HEK293 (cell line): ENCODE results near the gene ACTR8.

ENCODE experiments used
- ATF2 ChIP-seq: fragments of 450-650 bp; formaldehyde crosslinking; IDR thresholded peaks from 2 replicates; pipeline ENCODE4 v1.5.1; 2016; ENCODE audit warnings: missing biosample characterization, missing genetic modification characterization, low read depth
- BCL11B ChIP-seq: fragments of 450-650 bp; formaldehyde crosslinking; IDR thresholded peaks from 2 replicates; pipeline ENCODE4 v1.5.1; 2016; ENCODE audit warnings: low read depth, missing biosample characterization, missing genetic modification characterization
- GFI1B ChIP-seq: fragments of 450-650 bp; formaldehyde crosslinking; IDR thresholded peaks from 2 replicates; pipeline ENCODE4 v1.5.1; 2016; ENCODE audit warnings: missing biosample characterization, missing genetic modification characterization
- HOXA7 ChIP-seq: sonication (generic); formaldehyde crosslinking; IDR thresholded peaks from 2 replicates; pipeline ENCODE4 v1.8.1; 2022; ENCODE audit warnings: missing genetic modification reagents, borderline replicate concordance
- IKZF3 ChIP-seq: fragments of 450-650 bp; IDR thresholded peaks from 2 replicates; pipeline ENCODE4 v1.5.0; 2018; ENCODE audit warnings: missing biosample characterization, mild to moderate bottlenecking, missing genetic modification characterization, moderate library complexity
- KLF7 ChIP-seq: fragments of 450-650 bp; formaldehyde crosslinking; IDR thresholded peaks from 2 replicates; pipeline ENCODE4 v1.5.1; 2016; ENCODE audit warnings: missing biosample characterization, missing genetic modification characterization, borderline replicate concordance
- TSHZ1 ChIP-seq: fragments of 450-650 bp; formaldehyde crosslinking; IDR thresholded peaks from 2 replicates; pipeline ENCODE4 v1.5.1; 2016; ENCODE audit warnings: missing biosample characterization, missing genetic modification characterization, borderline replicate concordance
- WT1 ChIP-seq: fragments of 450-650 bp; formaldehyde crosslinking; IDR thresholded peaks from 2 replicates; pipeline ENCODE4 v1.5.1; 2016; ENCODE audit warnings: missing biosample characterization, missing genetic modification characterization
- YY2 ChIP-seq: fragments of 450-650 bp; formaldehyde crosslinking; IDR thresholded peaks from 2 replicates; pipeline ENCODE4 v1.5.1; 2016; ENCODE audit warnings: missing biosample characterization, missing genetic modification characterization
- ZBTB21 ChIP-seq: fragments of 450-650 bp; formaldehyde crosslinking; IDR thresholded peaks from 2 replicates; pipeline ENCODE4 v1.5.1; 2017; ENCODE audit warnings: missing biosample characterization, missing genetic modification characterization
- ZFHX2 ChIP-seq: fragments of 450-650 bp; formaldehyde crosslinking; conservative IDR thresholded peaks from 2 replicates; pipeline ENCODE4 v1.5.1; 2016; ENCODE audit warnings: missing biosample characterization, missing genetic modification characterization
- ZFP41 ChIP-seq: fragments of 450-650 bp; formaldehyde crosslinking; IDR thresholded peaks from 2 replicates; pipeline ENCODE4 v1.5.1; 2016; ENCODE audit warnings: missing biosample characterization, missing genetic modification characterization, borderline replicate concordance
- ZNF2 ChIP-seq: fragments of 450-650 bp; formaldehyde crosslinking; IDR thresholded peaks from 2 replicates; pipeline ENCODE4 v1.5.1; 2016; ENCODE audit warnings: missing biosample characterization, missing genetic modification characterization
- ZNF202 ChIP-seq: fragments of 450-650 bp; formaldehyde crosslinking; IDR thresholded peaks from 2 replicates; pipeline ENCODE4 v1.5.1; 2016; ENCODE audit warnings: missing biosample characterization, missing genetic modification characterization, borderline replicate concordance
- ZNF26 ChIP-seq: fragments of 450-650 bp; formaldehyde crosslinking; IDR thresholded peaks from 2 replicates; pipeline ENCODE4 v1.5.1; 2016; ENCODE audit warnings: missing biosample characterization, missing genetic modification characterization
- ZNF274 ChIP-seq, 2 experiments: fragments of 200-500 bp in 1 of 2; fragments of 450-650 bp in 1 of 2; sonication (Bioruptor generic) in 1 of 2; formaldehyde crosslinking in 1 of 2; IDR thresholded peaks; 2 replicates each; pipeline versions ENCODE4 v1.5.1 to v1.6.1; 2014 to 2016; ENCODE audit warnings: borderline replicate concordance in 1 of 2, inconsistent platforms in 1 of 2, low read length in 1 of 2, missing biosample characterization in 1 of 2, missing genetic modification characterization in 1 of 2
- ZNF292 ChIP-seq: fragments of 450-650 bp; formaldehyde crosslinking; IDR thresholded peaks from 2 replicates; pipeline ENCODE4 v1.5.1; 2016; ENCODE audit warnings: low read depth, missing biosample characterization, missing genetic modification characterization, borderline replicate concordance
- ZNF341 ChIP-seq: fragments of 450-650 bp; formaldehyde crosslinking; IDR thresholded peaks from 2 replicates; pipeline ENCODE4; 2016; ENCODE audit warnings: low read depth, missing biosample characterization, missing genetic modification characterization
- ZNF391 ChIP-seq: fragments of 450-650 bp; formaldehyde crosslinking; IDR thresholded peaks from 2 replicates; pipeline ENCODE4 v1.5.1; 2016; ENCODE audit warnings: low read depth, missing biosample characterization, missing genetic modification characterization, borderline replicate concordance
- ZNF404 ChIP-seq: fragments of 450-650 bp; formaldehyde crosslinking; IDR thresholded peaks from 2 replicates; pipeline ENCODE4 v1.5.1; 2017; ENCODE audit warnings: missing biosample characterization, missing genetic modification characterization
- ZNF510 ChIP-seq: fragments of 450-650 bp; formaldehyde crosslinking; IDR thresholded peaks from 2 replicates; pipeline ENCODE4 v1.5.1; 2018; ENCODE audit warnings: mild to moderate bottlenecking, missing genetic modification characterization, missing biosample characterization; ENCODE audit not compliant: insufficient replicate concordance
- ZNF513 ChIP-seq: fragments of 450-650 bp; IDR thresholded peaks from 2 replicates; pipeline ENCODE4 v1.5.1; 2018; ENCODE audit warnings: missing biosample characterization, missing genetic modification characterization
- ZNF521 ChIP-seq: fragments of 450-650 bp; formaldehyde crosslinking; IDR thresholded peaks from 2 replicates; pipeline ENCODE4 v1.5.1; 2017; ENCODE audit warnings: missing biosample characterization, mild to moderate bottlenecking, missing genetic modification characterization
- ZNF561 ChIP-seq: fragments of 450-650 bp; IDR thresholded peaks from 2 replicates; pipeline ENCODE4 v1.5.1; 2018; ENCODE audit warnings: missing biosample characterization, missing genetic modification characterization, borderline replicate concordance
- ZNF677 ChIP-seq: fragments of 450-650 bp; IDR thresholded peaks from 2 replicates; pipeline ENCODE4 v1.5.0; 2018; ENCODE audit warnings: missing biosample characterization, mild to moderate bottlenecking, missing genetic modification characterization, moderate library complexity
- ZNF701 ChIP-seq: fragments of 450-650 bp; formaldehyde crosslinking; IDR thresholded peaks from 2 replicates; pipeline ENCODE4 v1.5.1; 2016; ENCODE audit warnings: missing biosample characterization, missing genetic modification characterization
- ZNF707 ChIP-seq: fragments of 450-650 bp; formaldehyde crosslinking; IDR thresholded peaks from 2 replicates; pipeline ENCODE4 v1.5.1; 2016; ENCODE audit warnings: missing biosample characterization, missing genetic modification characterization
- ZNF792 ChIP-seq: fragments of 450-650 bp; formaldehyde crosslinking; IDR thresholded peaks from 2 replicates; pipeline ENCODE4 v1.5.1; 2016; ENCODE audit warnings: missing biosample characterization, missing genetic modification characterization
- ZXDB ChIP-seq: fragments of 450-650 bp; formaldehyde crosslinking; IDR thresholded peaks from 2 replicates; pipeline ENCODE4 v1.5.1; 2016; ENCODE audit warnings: missing biosample characterization, missing genetic modification characterization
- TF ChIP-seq, protein P1 (sequence below): fragments of 450-650 bp; formaldehyde crosslinking; IDR thresholded peaks from 2 replicates; pipeline ENCODE4 v1.5.1; 2016; ENCODE audit warnings: missing biosample characterization, missing genetic modification characterization

The ACTR8 gene

DNA sequence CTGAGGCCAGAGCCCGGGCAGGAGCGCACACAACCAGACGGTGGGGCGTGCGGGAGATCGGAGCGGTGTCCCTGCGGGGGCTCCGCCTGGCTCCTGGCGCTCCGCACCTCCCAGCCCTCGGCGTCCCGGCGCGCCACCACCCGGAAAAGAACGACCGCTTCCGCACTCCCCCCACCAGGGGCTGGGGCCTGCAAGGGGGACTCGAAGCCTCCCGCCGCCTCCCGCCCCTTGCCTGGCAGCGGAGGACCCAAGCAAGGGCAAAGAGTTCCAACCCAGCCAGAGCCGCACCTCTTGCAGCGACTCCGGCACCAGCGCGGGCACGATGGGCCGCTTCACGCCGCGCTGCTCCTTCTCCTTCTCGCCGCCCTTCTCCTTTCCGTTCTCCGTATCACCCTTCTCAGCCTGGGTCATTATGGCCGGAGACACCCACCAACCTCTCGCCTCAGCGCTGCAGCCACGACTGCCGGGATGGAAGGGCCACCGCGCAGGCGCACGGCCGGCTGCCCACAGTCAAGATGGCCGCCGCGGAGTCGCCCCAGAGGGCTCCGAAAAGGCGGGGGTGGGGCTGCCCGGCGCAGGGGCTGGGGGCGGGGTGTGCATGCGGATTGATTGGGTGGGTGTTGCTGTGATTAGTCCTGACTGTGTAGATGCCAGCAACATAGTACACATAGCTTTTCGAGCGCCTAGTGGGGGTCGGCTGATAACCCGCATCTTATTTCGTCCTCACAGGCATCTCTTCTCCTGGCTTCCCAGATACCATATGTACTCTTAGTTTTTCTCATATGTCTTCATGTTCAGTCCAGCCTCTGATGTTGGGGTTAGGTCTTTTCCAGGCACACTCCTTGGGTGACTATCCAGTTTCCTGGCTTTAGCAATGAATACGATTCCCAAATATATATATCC, at the start of gene ACTR8 (continued):
- TF ChIP-seq ZNF510 (tag by site-specific recombination) (no peak), ZNF561 (peak; percentile 74; the same call in 1 of the 2 replicates), ZNF391 (tag by site-specific recombination) (peak; percentile 73; the same call in 1 of the 2 replicates), ZNF341 (peak; percentile 62), ATF2 (no peak), ZNF701 (tag by site-specific recombination) (no peak), TSHZ1 (tag by site-specific recombination) (no peak), GFI1B (no peak), ZNF677 (no peak), ZNF404 (tag by site-specific recombination) (no peak), ZNF513 (tag by site-specific recombination) (no peak), KLF7 (tag by site-specific recombination) (peak; percentile 25; the same call in 1 of the 2 replicates), ZNF274 (IDR thresholded peaks at IDR 0.05; ENCODE audit: low read length) (no peak), ZNF274 (tag by site-specific recombination; IDR thresholded peaks at IDR 0.05; ENCODE audit: borderline replicate concordance) (no peak), IKZF3 (0 out of 2 replicates have a peak, but pooled peaks have one; percentile 50), ZNF521 (no peak), ZXDB (tag by site-specific recombination) (peak; percentile 98), ZBTB21 (tag by site-specific recombination) (peak; percentile 32; the same call in 1 of the 2 replicates), ZFP41 (tag by site-specific recombination) (no peak), ZNF707 (tag by site-specific recombination) (no peak), ZNF792 (no peak), ZNF202 (no peak), BCL11B (no peak), HOXA7 (CRISPR knock-in tag) (no peak), YY2 (peak; percentile 62; the same call in 1 of the 2 replicates), ZNF2 (peak; percentile 92), WT1 (0 out of 2 replicates have a peak, but pooled peaks have one; percentile 38), ZFHX2 (0 out of 2 replicates have a peak, but pooled peaks have one; percentile 54), ZNF26 (tag by site-specific recombination) (no peak), ZNF292 (no peak)
- TF ChIP-seq, protein P1, sequence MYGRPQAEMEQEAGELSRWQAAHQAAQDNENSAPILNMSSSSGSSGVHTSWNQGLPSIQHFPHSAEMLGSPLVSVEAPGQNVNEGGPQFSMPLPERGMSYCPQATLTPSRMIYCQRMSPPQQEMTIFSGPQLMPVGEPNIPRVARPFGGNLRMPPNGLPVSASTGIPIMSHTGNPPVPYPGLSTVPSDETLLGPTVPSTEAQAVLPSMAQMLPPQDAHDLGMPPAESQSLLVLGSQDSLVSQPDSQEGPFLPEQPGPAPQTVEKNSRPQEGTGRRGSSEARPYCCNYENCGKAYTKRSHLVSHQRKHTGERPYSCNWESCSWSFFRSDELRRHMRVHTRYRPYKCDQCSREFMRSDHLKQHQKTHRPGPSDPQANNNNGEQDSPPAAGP (tag by site-specific recombination): no peak; the same call in 1 of the 2 replicates
